ENCODE measurements around the gene EFCAB14.
"Not testable (repeated sequence)": the region's sequence is repeated elsewhere in the genome, so short reads cannot be mapped to it uniquely, and the experiment has no call there.

Gene EFCAB14

DNA sequence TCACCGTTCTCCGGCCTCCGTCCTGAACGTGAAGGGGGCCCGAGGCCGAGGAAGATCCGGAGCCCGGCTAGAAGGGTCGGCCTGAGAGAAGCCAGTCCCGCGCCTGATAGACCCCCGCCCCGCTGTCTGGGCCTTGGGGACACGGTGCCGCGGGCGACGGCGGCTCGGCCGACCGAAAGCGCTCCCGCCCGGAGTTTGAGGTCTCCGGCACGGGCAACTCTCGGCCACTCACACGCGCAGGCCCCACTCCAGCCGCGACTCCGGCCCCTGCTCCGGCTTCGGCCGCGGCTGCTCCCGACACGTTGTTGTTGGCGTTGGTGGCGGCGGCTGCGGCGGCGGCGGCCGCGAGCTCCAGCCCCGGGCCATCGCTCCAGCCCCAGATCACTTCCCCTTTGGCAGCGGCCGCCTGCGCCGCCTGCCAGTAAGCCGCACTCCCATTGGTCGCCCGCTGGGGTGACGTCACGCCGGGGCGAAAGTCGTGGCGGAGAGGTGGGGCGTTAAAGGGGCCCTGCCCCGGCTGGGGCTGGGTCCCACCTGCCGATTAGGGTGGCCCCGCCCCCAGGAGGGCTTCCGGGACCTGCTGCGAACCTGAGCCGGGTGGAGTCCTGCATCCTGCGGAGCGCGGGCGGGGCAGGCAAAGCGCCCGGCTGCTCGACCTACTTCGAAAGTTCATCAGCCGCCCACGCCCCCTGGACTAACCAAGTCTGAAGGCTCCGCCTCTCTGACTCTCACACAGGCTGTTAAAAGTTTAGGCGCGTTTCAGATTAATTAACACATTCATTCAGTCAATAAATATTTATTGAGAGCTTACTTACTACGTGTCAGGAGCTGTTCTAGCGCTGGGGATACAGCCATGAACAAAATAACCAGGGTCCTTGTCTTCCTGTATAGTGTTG, at the start of gene EFCAB14:
TSS of gene EFCAB14 (minus strand) at position 388 of the 896 bp plus-strand sequence. CDS start 1,027 bp downstream, outside the sequence.
- DNase-seq, result peak; percentile 98

GRCh38 chr1:46768445-46768844, 49.5 kb upstream of the EFCAB14 start:
- DNase-seq, result no peak

GRCh38 chr1:46767649-46768282, 48.9 kb upstream of the EFCAB14 start:
- DNase-seq, result no peak

- no peak for DNase-seq
These were observed 45.5 kb upstream of the EFCAB14 start for GRCh38 chr1:46764402-46764801.

- no peak for DNase-seq
These were observed 42.8 kb upstream of the EFCAB14 start for GRCh38 chr1:46761740-46762139.

DNA sequence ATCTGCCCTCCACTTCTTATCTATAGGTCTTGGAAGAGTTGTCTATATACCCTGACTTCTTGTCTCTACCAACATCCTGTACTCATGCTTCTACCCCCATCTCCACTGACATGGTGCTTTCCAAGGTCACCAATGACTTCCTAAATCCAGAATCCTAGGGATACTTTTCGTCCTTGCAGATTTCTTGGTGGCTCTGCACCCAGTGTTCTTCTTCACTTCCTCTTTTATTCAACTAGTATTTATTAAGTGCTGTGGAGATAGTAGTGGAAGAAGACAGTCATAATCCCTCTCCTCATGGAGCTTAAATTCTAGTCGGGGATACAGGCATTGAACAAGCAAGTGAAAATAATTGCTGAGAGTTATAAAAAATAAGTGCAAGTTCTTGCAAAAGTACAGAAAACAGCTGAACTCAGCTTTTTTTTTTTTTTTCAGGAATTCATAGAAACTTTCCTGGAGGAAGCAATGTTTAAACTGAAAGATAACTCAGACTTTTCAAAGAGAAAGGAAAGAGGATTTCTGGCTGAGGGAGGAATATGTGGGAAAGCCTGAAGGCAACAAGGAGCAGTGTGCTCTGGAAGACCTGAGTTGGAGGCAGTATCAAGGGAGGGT, 41.7 kb upstream of the EFCAB14 start:
- DNase-seq, result no peak

DNA sequence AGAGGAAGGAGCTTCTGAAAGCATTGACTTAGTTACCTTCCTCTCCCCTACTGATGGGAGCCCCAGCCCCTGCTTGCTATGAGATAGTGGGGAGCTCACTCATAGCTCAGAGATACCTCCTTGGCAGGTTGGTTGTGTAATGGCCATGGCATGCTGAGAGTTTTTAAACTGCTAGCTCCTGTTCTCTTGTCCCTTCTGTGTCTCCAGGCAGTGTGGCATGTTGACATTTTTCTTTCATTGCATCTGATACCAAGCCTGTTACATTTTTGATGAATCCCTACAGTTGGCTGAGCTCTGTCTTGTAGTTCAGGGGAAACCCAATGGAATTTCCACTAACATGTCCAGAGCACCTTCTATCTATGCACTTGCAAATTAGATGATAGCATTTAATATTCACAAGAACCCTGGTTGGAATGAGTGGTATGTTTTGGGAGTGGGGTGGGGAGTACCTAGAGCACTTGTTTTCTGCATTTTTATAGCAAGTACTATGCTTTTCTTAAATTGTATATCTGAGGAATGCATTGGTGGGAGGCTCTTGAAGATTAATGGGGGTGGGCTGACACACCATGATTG, 39.1 kb upstream of the EFCAB14 start:
- DNase-seq, result no peak

- peak; percentile 41 for DNase-seq
These were observed 38.5 kb upstream of the EFCAB14 start for GRCh38 chr1:46757247-46757955.

- DNase-seq, result no peak
These were observed 36.2 kb upstream of the EFCAB14 start for GRCh38 chr1:46755121-46755520.

DNA sequence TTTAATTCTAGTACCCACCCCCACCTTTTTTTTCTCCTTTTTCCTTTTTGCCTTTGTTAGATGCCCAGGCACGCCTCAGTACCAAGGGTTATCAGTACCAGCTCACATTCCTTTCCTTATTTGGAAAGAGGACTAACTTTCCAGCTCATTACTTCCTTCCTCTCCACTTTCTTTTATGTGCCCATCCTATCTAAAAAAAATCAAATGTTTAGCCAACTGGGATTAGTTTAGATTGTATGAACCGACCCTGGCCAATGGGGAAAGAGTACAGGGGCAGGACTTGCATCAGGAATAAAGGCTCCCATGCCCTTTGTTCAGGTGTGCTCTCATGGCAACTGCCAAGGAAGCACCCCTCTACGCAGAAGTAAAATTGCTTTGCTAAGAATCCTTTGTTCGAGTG, 35.8 kb upstream of the EFCAB14 start:
- DNase-seq, result not testable (repeated sequence)

DNA sequence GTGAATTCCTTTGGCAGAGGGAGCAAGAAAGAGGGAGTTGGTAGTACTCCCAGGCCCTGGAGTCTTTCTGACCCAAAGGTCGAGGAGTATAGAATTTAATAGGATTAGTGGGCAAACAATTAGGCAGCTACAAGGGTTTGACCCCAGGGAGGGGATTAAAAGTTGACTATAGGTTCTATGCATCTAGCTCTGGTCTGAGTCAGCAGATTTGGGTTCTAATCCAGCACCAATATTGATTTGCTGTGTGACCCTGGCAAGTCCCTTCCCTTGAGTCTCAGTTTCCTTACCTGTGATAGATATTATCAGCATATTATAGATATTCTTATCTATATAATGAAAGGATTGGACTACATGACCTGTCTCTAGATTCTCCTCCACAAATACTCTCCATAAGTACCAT, 35.1 kb upstream of the EFCAB14 start:
- no peak for DNase-seq

DNA sequence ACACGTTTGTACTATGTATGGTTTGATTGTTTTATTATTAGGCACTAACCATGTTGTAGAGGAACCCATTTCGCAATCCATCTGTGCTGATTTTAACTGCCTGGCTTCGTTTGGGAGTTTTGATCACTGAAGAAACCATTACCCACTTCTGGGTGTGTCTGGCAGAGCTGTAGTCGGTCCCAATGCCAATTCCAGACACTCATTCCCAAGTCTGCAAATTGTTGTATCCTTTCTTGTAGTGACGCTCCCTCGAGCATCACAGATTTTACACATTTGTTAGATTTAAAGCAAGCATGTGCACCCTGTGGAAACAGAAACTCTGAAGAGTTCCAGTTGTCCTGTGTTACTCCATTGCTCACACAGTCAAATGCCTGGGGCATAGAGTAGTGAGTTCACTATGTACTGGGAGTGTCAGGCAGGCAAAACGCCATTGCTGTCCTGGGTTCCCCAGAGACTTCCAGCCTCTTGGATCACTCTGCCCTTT, 31.0 kb upstream of the EFCAB14 start:
- DNase-seq, result no peak

GRCh38 chr1:46749404-46749803, 30.5 kb upstream of the EFCAB14 start:
- no peak for DNase-seq

DNA sequence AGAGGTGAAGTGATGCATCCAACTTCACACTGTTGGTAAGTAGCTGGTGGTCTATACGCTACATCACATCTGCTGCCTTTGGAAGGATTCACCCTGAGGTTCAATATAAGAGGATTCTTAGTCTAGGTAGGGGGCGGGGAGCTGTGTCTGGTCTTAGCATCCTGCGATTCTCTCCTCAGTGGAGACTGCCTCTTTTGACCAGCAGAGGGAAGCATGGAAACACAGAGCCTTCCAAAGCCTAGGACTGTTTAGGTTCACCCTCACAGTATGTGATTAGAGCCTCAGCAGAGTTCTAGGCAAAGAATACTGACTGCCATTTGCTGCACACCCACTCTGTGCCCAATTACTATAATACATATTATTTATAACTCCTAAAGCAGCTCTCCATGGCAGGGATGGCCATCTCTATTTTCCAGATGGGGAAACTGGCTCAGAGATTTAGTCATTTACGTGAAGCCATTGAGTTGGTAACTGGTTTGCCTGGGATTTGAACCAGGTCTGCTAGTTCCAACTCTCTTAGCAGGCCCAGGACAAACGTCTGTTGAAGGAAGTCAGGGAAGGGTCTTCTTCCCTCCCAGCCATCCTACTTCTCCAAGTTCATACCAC, 28.9 kb upstream of the EFCAB14 start:
- DNase-seq, result peak; percentile 68

DNA sequence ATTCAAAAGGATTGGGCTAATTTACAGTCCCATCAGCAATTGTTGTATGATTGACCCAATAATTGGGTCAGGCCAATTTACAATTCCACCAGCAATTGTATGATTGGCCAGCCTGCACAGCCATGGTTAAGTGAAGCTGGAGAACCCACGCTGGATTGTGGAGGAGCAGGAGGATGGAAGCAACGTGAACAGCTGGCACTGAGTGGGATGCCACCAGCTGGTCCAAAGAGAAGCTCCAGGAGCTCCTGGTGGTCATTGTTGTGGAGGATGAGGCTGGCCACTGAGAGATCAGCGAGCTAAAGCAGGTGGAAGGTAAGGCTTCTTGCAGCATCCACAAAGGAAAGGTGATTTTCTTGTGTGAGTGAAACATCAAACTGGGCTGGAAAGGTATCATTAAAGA, 23.2 kb upstream of the EFCAB14 start:
- no peak for DNase-seq

- no peak for DNase-seq
These were observed 16.9 kb upstream of the EFCAB14 start for GRCh38 chr1:46735708-46736324.

DNA sequence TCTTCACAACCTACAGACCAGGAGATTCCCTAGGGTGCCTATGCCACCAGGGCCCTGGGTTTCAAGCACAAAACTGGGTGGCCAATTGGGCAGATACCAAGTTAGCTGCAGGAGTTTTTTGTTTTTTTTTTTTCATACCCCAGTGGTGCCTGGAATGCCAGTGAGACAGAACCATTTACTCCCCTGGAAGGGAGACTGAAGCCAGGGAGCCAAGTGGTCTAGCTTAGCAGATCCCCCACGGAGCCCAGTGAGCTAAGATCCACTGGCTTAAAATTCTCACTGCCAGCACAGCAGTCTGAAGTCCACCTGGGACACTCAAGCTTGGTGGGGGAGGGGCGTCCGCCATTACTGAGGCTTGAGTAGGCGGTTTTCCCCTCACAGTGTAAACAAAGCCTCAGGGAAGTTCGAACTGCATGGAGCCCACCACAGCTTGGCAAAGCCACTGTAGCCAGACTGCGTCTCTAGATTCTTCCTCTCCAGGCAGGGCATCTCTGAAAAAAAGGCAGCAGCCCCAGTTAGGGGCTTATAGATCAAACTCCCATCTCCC, 9.5 kb upstream of the EFCAB14 start:
- not testable (repeated sequence) for DNase-seq

- DNase-seq, result no peak
These were observed 6.8 kb upstream of the EFCAB14 start for GRCh38 chr1:46725736-46726108.

GRCh38 chr1:46724991-46725735, 6.2 kb upstream of the EFCAB14 start:
- peak; percentile 78 for DNase-seq

DNA sequence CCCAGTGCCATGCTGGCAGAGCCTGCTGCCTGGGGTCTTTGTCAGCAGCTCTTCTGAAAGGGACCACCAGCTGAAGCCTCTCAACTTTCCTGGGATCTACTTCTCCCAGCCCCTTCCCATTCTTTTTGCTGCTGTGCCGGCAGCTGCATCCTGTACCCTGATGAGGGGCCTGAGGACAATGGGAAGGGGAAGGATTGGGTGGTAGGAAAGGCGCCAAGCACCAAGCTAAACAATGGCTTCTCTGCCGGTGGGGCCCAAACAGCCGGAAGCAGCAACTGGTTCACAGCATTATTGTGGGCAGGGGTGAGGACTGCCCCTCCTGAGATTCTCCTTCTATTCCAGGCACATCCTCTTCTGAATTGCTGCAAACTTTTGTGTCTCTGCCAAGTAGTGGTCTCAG, 5.0 kb upstream of the EFCAB14 start:
- peak; percentile 61 for DNase-seq

All from NCI-H345 (cell line).